H1 (cell line): Measurements from ENCODE around the gene DYNLL1. TPM values are rescaled to one million over a fixed set of nuclear protein-coding genes. Genes with fewer than 3 reads are reported as not detected.

Experiments used
- CTCF ChIA-PET: fragments of 300-600 bp; sonication (Branson Sonifier 250); formaldehyde crosslinking; loops from one replicate; lab custom pipeline; 2021; ENCODE audit not compliant: partially characterized antibody; lab: Charles Lee
- POLR2A ChIA-PET: fragments of 300-600 bp; sonication (Branson Sonifier 250); formaldehyde crosslinking; loops from one replicate; lab custom pipeline; 2021; ENCODE audit warnings: inconsistent platforms; ENCODE audit not compliant: partially characterized antibody; lab: Charles Lee
- DNase-seq, 2 experiments: peaks; one replicate each; pipeline versions ENCODE4 v3.0.0 to v3.0.0-alpha.2; 2010 to 2022; ENCODE audit warnings: low spot score in 2 of 2, low read depth in 1 of 2, mixed read lengths in 1 of 2
- FAIRE-seq: peaks from 2 replicates; lab custom pipeline; 2011; peaks lifted over from hg19 to GRCh38; lab: Jason Lieb, UNC
- H2AFZ ChIP-seq: 2 replicates; pipeline ENCODE4 v1.8.1; 2012; ENCODE audit warnings: low read length, inconsistent platforms
- H2AK5ac ChIP-seq: 2 replicates; pipeline ENCODE4 v1.6.1; 2013; ENCODE audit warnings: low read depth, low read length
- H2BK120ac ChIP-seq: replicated peaks from 2 replicates; pipeline ENCODE3; 2013; ENCODE audit warnings: low read depth, low read length, inconsistent platforms
- H2BK12ac ChIP-seq: 2 replicates; pipeline ENCODE4 v1.6.1; 2013; ENCODE audit warnings: low read depth, low read length
- H2BK15ac ChIP-seq: 2 replicates; pipeline ENCODE4 v1.6.1; 2013; ENCODE audit warnings: low read length
- H2BK20ac ChIP-seq: 2 replicates; pipeline ENCODE4 v1.6.1; 2013; ENCODE audit warnings: low read length
- H2BK5ac ChIP-seq: 2 replicates; pipeline ENCODE4 v1.6.1; 2013; ENCODE audit warnings: low read depth, low read length
- H3K14ac ChIP-seq: 2 replicates; pipeline ENCODE4 v1.6.1; 2013; ENCODE audit warnings: inconsistent platforms; ENCODE audit not compliant: insufficient read length
- H3K18ac ChIP-seq: 2 replicates; pipeline ENCODE4 v1.6.1; 2013; ENCODE audit warnings: low read length; ENCODE audit errors: extremely low read depth
- H3K23ac ChIP-seq: 2 replicates; pipeline ENCODE4 v1.6.1; 2013; ENCODE audit warnings: inconsistent platforms; ENCODE audit not compliant: insufficient read length
- H3K23me2 ChIP-seq: 2 replicates; pipeline ENCODE4 v1.6.1; 2013; ENCODE audit warnings: low read depth, low read length
- H3K27ac ChIP-seq: 2 replicates; pipeline ENCODE4 v1.6.1; 2011; ENCODE audit warnings: low read depth, low read length, inconsistent platforms
- H3K27me3 ChIP-seq, 4 experiments: replicated peaks in 1 of 4; 1 replicate in 1 of 4; 2 replicates in 3 of 4; pipeline versions ENCODE4 v1.6.1 to v1.8.1; 2011 to 2013; ENCODE audit warnings: low read length in 3 of 4, mild to moderate bottlenecking in 3 of 4, inconsistent platforms in 2 of 4, mixed read lengths in 2 of 4, moderate library complexity in 1 of 4; ENCODE audit not compliant: control insufficient read depth in 3 of 4, insufficient read depth in 3 of 4; ENCODE audit errors: extremely low read depth in 1 of 4
- H3K36me3 ChIP-seq, 4 experiments: 2 replicates each; pipeline versions ENCODE4 v1.6.1 to v1.8.1; 2011 to 2013; ENCODE audit warnings: mild to moderate bottlenecking in 4 of 4, low read length in 3 of 4, moderate library complexity in 2 of 4, control low read depth in 1 of 4, inconsistent platforms in 1 of 4; ENCODE audit not compliant: insufficient read depth in 4 of 4, control insufficient read depth in 2 of 4
- H3K4ac ChIP-seq: replicated peaks from 2 replicates; pipeline ENCODE3; 2013; ENCODE audit warnings: low read length, low read depth, mixed read lengths, inconsistent platforms; ENCODE audit not compliant: insufficient read length
- H3K4me1 ChIP-seq, 4 experiments: replicated peaks in 1 of 4; 1 replicate in 1 of 4; 2 replicates in 3 of 4; pipeline versions ENCODE4 v1.6.1 to v1.8.1; 2011 to 2013; ENCODE audit warnings: low read length in 3 of 4, inconsistent platforms in 2 of 4, mixed read lengths in 1 of 4; ENCODE audit not compliant: insufficient read depth in 4 of 4, control insufficient read depth in 3 of 4
- H3K4me2 ChIP-seq, 2 experiments: 2 replicates each; pipeline versions ENCODE4 v1.6.1 to v1.8.1; 2011 to 2013; ENCODE audit warnings: low read depth in 2 of 2, low read length in 2 of 2, control low read depth in 1 of 2, inconsistent platforms in 1 of 2, mild to moderate bottlenecking in 1 of 2; ENCODE audit not compliant: insufficient read depth in 1 of 2
- H3K4me3 ChIP-seq, 4 experiments: fragments of 200-600, 300-600 bp in 1 of 4; sonication (generic), shearing (Covaris generic), sonication (Bioruptor Twin) in 1 of 4; 2 replicates each; pipeline versions ENCODE4 v1.5.1 to v1.8.1; 2011 to 2016; ENCODE audit warnings: low read length in 4 of 4, low read depth in 3 of 4, control low read depth in 2 of 4, inconsistent platforms in 2 of 4, mild to moderate bottlenecking in 2 of 4, mixed read lengths in 1 of 4, moderate library complexity in 1 of 4; ENCODE audit not compliant: insufficient read depth in 2 of 4; ENCODE audit errors: extremely low read depth in 1 of 4
- H3K56ac ChIP-seq: replicated peaks from 2 replicates; pipeline ENCODE3; 2013; ENCODE audit warnings: low read depth, mild to moderate bottlenecking, mixed read lengths, low read length, inconsistent platforms; ENCODE audit not compliant: insufficient read length
- H3K79me1 ChIP-seq: 2 replicates; pipeline ENCODE4 v1.6.1; 2013; ENCODE audit warnings: low read depth, low read length, control low read depth
- H3K79me2 ChIP-seq, 2 experiments: 2 replicates each; pipeline versions ENCODE4 v1.6.1 to v1.8.1; 2012 to 2013; ENCODE audit warnings: low read length in 2 of 2, mild to moderate bottlenecking in 2 of 2, inconsistent platforms in 1 of 2; ENCODE audit not compliant: insufficient read depth in 2 of 2, control insufficient read depth in 1 of 2
- H3K9ac ChIP-seq, 4 experiments: replicated peaks in 1 of 4; 1 replicate in 1 of 4; 2 replicates in 3 of 4; pipeline versions ENCODE4 v1.6.1 to v1.8.1; 2011 to 2013; ENCODE audit warnings: low read depth in 3 of 4, low read length in 3 of 4, control low read depth in 2 of 4, mild to moderate bottlenecking in 2 of 4, moderate library complexity in 2 of 4, inconsistent platforms in 1 of 4; ENCODE audit errors: extremely low read depth in 1 of 4
- H3K9me3 ChIP-seq, 2 experiments: 2 replicates each; pipeline versions ENCODE4 v1.6.1 to v1.8.1; 2012 to 2013; ENCODE audit warnings: mild to moderate bottlenecking in 2 of 2, moderate library complexity in 2 of 2, control low read depth in 1 of 2, inconsistent platforms in 1 of 2, low read depth in 1 of 2, low read length in 1 of 2, mixed read lengths in 1 of 2; ENCODE audit not compliant: insufficient read depth in 2 of 2
- H4K20me1 ChIP-seq, 2 experiments: replicated peaks in 1 of 2; 2 replicates each; pipeline versions ENCODE3 to v1.8.1; 2011 to 2013; ENCODE audit warnings: inconsistent platforms in 2 of 2, low read length in 2 of 2, mild to moderate bottlenecking in 1 of 2; ENCODE audit not compliant: insufficient read depth in 2 of 2, control insufficient read depth in 1 of 2
- H4K5ac ChIP-seq: 2 replicates; pipeline ENCODE4 v1.6.1; 2013; ENCODE audit warnings: low read length, low read depth, mixed read lengths, inconsistent platforms; ENCODE audit not compliant: insufficient read length
- H4K8ac ChIP-seq: 2 replicates; pipeline ENCODE4 v1.8.0; 2013; ENCODE audit warnings: mild to moderate bottlenecking, moderate library complexity, low read length, inconsistent platforms; ENCODE audit not compliant: insufficient read depth; ENCODE audit errors: extremely low read depth
- H4K91ac ChIP-seq: replicated peaks from 2 replicates; pipeline ENCODE3; 2013; ENCODE audit warnings: low read length, mixed read lengths, inconsistent platforms; ENCODE audit not compliant: insufficient read length
- GABPA ChIP-seq: IDR thresholded peaks from 2 replicates; pipeline ENCODE4 v1.6.1; 2011; ENCODE audit warnings: mild to moderate bottlenecking, low read length, moderate library complexity, borderline replicate concordance; ENCODE audit not compliant: insufficient read depth
- HDAC6 ChIP-seq: IDR thresholded peaks from one replicate; pipeline ENCODE4 v1.7.1; 2012; ENCODE audit warnings: low read depth, mild to moderate bottlenecking, inconsistent platforms, low read length, moderate library complexity
- RBBP5 ChIP-seq: IDR thresholded peaks from 2 replicates; pipeline ENCODE4 v1.7.1; 2012; ENCODE audit warnings: low read depth, mild to moderate bottlenecking, inconsistent platforms, low read length, moderate library complexity, borderline replicate concordance
- WGBS, 2 experiments: shearing (Covaris generic) in 1 of 2; methylation state at CpG; one replicate each; pipeline versions ENCODE4 v1.1.6 to v1.1.7; 2013 to 2015; ENCODE audit warnings: low lambda C conversion rate in 2 of 2, mixed read lengths in 2 of 2, inconsistent platforms in 1 of 2, low coverage in 1 of 2, missing lambda C conversion rate in 1 of 2; ENCODE audit not compliant: insufficient replicate concordance in 2 of 2, insufficient coverage in 1 of 2, insufficient read length in 1 of 2; ENCODE audit errors: extremely low coverage in 1 of 2, missing lambda C conversion rate in 1 of 2; 5-methylcytosine and 5-hydroxymethylcytosine counted together
- polyA plus RNA-seq, 7 experiments: library from polyadenylated mRNA; depleted of rRNA in 3 of 7; stranded (reverse) in 5 of 7; unstranded in 2 of 7; fragments of >200 nt in 5 of 7; fragments of 200-250 nt in 2 of 7; gene quantifications; 1 replicate in 5 of 7; 2 replicates in 1 of 7; 4 replicates in 1 of 7; pipeline versions ENCODE4 v1.2.1 to v1.2.3, GENCODE V29; 2011 to 2013; ENCODE audit warnings: missing spikeins in 2 of 7, mixed read lengths in 2 of 7
- total RNA-seq: library from RNA; stranded (reverse); fragmentation: NEBNext Ultra II Directional; extraction: Animal tissue kit (Norgen Biotek cat#: 25700); gene quantifications from 2 replicates; pipeline ENCODE4 v1.2.1, GENCODE V29; 2021

The DYNLL1 gene
- total and polyA plus RNA-seq, 2 of the 8 experiments (the other 6 are each of a cell fraction or from before 2014, with no cell fraction given), result 423 to 488 TPM

DNA sequence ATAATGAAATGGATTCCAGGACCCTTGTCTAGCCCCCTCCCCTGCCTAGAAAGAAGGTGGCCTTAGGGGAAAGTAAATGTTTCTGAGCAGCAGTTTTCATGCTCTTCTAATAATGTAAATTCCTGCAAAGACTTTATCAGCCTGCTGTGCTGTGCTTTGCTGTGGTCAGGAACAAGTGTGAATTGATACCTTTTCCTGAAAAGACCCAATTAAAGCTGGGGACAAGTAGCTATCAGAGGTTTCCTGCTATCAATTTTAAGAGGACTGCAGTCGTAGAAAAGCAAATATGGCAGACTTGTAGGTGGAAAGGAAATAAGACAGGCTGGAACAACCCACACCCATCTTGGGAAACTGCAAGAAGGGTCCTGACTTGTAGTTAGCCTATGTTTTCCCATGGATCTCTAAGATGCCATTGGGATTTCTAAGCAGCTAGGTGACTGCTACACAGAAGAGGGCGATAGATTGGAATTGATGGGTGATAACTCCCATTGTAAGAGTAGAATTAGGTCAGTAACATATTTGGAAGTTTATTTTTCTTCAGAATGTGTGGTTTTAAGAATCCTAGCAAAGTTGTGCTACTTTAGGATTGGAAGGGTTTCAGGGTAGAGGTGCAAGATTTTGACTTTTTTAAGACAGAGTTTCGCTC, 3.1 kb downstream of the DYNLL1 start:
- Histone ChIP-seq H3K27me3 (no peaks in the 10 kb centered on the region), H2BK20ac (no peak overlapping the region), H2BK120ac (no peak overlapping the region), H3K4me2 (no peak overlapping the region), H4K5ac (no peak overlapping the region), H3K9me3 (no peaks in the 10 kb centered on the region), H3K4ac (no peak overlapping the region), H3K23ac (no peak overlapping the region), H3K23me2 (peaks cover 10% of the 10 kb centered on the region), H3K14ac (no peak overlapping the region), H3K9ac (no peak overlapping the region), H2BK5ac (no peak overlapping the region), H3K18ac (no peak overlapping the region), H4K91ac (no peak overlapping the region), H2BK15ac (no peak overlapping the region)
- WGBS, 2 experiments, result 86% methylated on average over 3 of the region's 3 CpGs; no CpG with 5 or more reads in 1 of the 2 experiments
- FAIRE-seq, result no peak
- POLR2A ChIA-PET, result interaction anchor here (0.6 to 10.1 kb wide), 10 partner anchors 9 to 1156 kb away, joined by 3 to 119 read pairs (median 4); partner anchors contain the start of genes COQ5, GATC, RNF10 and SRSF9
- TF ChIP-seq GABPA (no peak), RBBP5 (no peak), HDAC6 (no peak)
- TF ChIP-seq, all 59 proteins: peak for 0
- Histone ChIP-seq H3K4me1 (peaks cover 0 to 6% (median 1%) of the 10 kb centered on the region in 4 experiments; a peak in 3 of 7 replicates), H3K27ac (no peak overlapping the region), H3K79me2 (peaks cover 16 to 20% of the 10 kb centered on the region in 2 experiments), H4K8ac (no peak overlapping the region), H4K20me1 (peaks cover 12 to 13% of the 10 kb centered on the region in 2 experiments), H3K36me3 (peaks cover 4 to 28% (median 17%) of the 10 kb centered on the region in 4 experiments; a peak in 7 of 8 replicates), H3K4me3 (no peak overlapping the region), H3K56ac (no peak overlapping the region), H2AK5ac (no peak overlapping the region), H3K79me1 (0 out of 2 replicates have a peak, but pooled peaks cover 3% of the 10 kb centered on the region), H2AFZ (no peak overlapping the region), H2BK12ac (no peak overlapping the region)
- no peak for DNase-seq
- CTCF ChIA-PET, result interaction anchor here (0.7 to 1.8 kb wide), 6 partner anchors 8 to 83 kb away, joined by 3 to 6 read pairs (median 4); partner anchors contain the start of gene POP5
